Activated CD4-positive, alpha-beta memory T cell treated with anti-CD3 and anti-CD28 coated beads, Interleukin-2, amount 10 ng/mL, durations not matched to agents 7 days and 5 days (primary cell): ENCODE results near the gene OVCH1. TPM values are rescaled to one million over a fixed set of nuclear protein-coding genes. Genes with fewer than 3 reads are reported as not detected.
"Not testable (repeated sequence)": the region's sequence is repeated elsewhere in the genome, so short reads cannot be mapped to it uniquely, and the experiment has no call there.

Experiments
- CTCF ChIA-PET: fragments of 350-600 bp; sonication (Branson Sonifier 250); formaldehyde crosslinking; loops from one replicate; lab custom pipeline; 2021; ENCODE audit warnings: antibody characterized with exemption, inconsistent platforms; lab: Charles Lee
- POLR2A ChIA-PET: fragments of 350-600 bp; sonication (Branson Sonifier 250); formaldehyde crosslinking; loops from one replicate; lab custom pipeline; 2021; ENCODE audit warnings: antibody characterized with exemption; lab: Charles Lee
- DNase-seq: peaks from one replicate; pipeline ENCODE4 v3.0.0-alpha.2; 2020
- H3K27ac Mint-ChIP-seq: one replicate; pipeline ENCODE4 v1.8.0; 2021; ENCODE audit warnings: mild to moderate bottlenecking, mixed read lengths
- H3K27me3 Mint-ChIP-seq: one replicate; pipeline ENCODE4 v1.8.0; 2021; ENCODE audit warnings: mixed read lengths
- H3K36me3 Mint-ChIP-seq: one replicate; pipeline ENCODE4 v1.8.0; 2021; ENCODE audit warnings: low read depth, mixed read lengths
- H3K4me1 Mint-ChIP-seq: one replicate; pipeline ENCODE4 v1.8.0; 2021; ENCODE audit warnings: mixed read lengths
- H3K4me3 Mint-ChIP-seq: one replicate; pipeline ENCODE4 v1.8.0; 2021; ENCODE audit warnings: mild to moderate bottlenecking, mixed read lengths
- H3K9me3 Mint-ChIP-seq: one replicate; pipeline ENCODE4 v1.8.0; 2021; ENCODE audit warnings: mixed read lengths
- total RNA-seq, 2 experiments: library from RNA; stranded (reverse); gene quantifications; one replicate each; pipeline ENCODE4 v1.2.3, GENCODE V29; 2021

Gene OVCH1
- total RNA-seq, 2 experiments from 2014 or later: not detected

- DNase-seq: no peak
- no peaks in the 10 kb centered on the region for H3K9me3 Mint-ChIP-seq
- H3K4me1 Mint-ChIP-seq: no peaks in the 10 kb centered on the region
- peaks cover 12% of the 10 kb centered on the region for H3K27me3 Mint-ChIP-seq
- no peak overlapping the region for H3K4me3 Mint-ChIP-seq
- CTCF ChIA-PET: no interaction called here
- no peaks in the 10 kb centered on the region for H3K36me3 Mint-ChIP-seq
- POLR2A ChIA-PET: no interaction called here
- H3K27ac Mint-ChIP-seq: no peak overlapping the region
These were observed 42.4 kb downstream of the OVCH1 start for GRCh38 chr12:29455087-29455486.

GRCh38 chr12:29451888-29452287 lies 45.6 kb downstream of the OVCH1 start:
- Mint-ChIP-seq H3K9me3 (no peaks in the 10 kb centered on the region), H3K4me1 (no peaks in the 10 kb centered on the region), H3K36me3 (no peaks in the 10 kb centered on the region), H3K27me3 (peaks cover 13% of the 10 kb centered on the region), H3K27ac (no peak overlapping the region), H3K4me3 (no peak overlapping the region)
- CTCF ChIA-PET: no interaction called here
- POLR2A ChIA-PET: no interaction called here
- no peak for DNase-seq

GRCh38 chr12:29448157-29448556 lies 49.3 kb downstream of the OVCH1 start:
- CTCF ChIA-PET: no interaction called here
- no peaks in the 10 kb centered on the region for H3K9me3 Mint-ChIP-seq
- POLR2A ChIA-PET: no interaction called here

GRCh38 chr12:29447285-29447975 lies 50.1 kb downstream of the OVCH1 start:
- Mint-ChIP-seq H3K4me1 (no peaks in the 10 kb centered on the region), H3K36me3 (no peaks in the 10 kb centered on the region), H3K27me3 (peaks cover 3% of the 10 kb centered on the region), H3K9me3 (no peaks in the 10 kb centered on the region), H3K27ac (no peak overlapping the region), H3K4me3 (no peak overlapping the region)
- no peak for DNase-seq
- ChIA-PET CTCF (no interaction called here), POLR2A (no interaction called here)

More at GRCh38 chr12:29448157-29448556, 49.3 kb downstream of the OVCH1 start:
- DNase-seq: no peak
- no peaks in the 10 kb centered on the region for H3K4me1 Mint-ChIP-seq
- H3K4me3 Mint-ChIP-seq: no peak overlapping the region
- H3K27me3 Mint-ChIP-seq: peaks cover 5% of the 10 kb centered on the region
- H3K27ac Mint-ChIP-seq: no peak overlapping the region
- H3K36me3 Mint-ChIP-seq: no peaks in the 10 kb centered on the region

GRCh38 chr12:29439506-29439905 lies 58.0 kb downstream of the OVCH1 start:
- H3K27ac Mint-ChIP-seq: no peak overlapping the region
- H3K36me3 Mint-ChIP-seq: no peaks in the 10 kb centered on the region
- POLR2A ChIA-PET: no interaction called here
- H3K27me3 Mint-ChIP-seq: no peaks in the 10 kb centered on the region
- CTCF ChIA-PET: no interaction called here
- no peaks in the 10 kb centered on the region for H3K4me1 Mint-ChIP-seq
- H3K4me3 Mint-ChIP-seq: no peak overlapping the region
- no peak for DNase-seq
- no peaks in the 10 kb centered on the region for H3K9me3 Mint-ChIP-seq

DNA sequence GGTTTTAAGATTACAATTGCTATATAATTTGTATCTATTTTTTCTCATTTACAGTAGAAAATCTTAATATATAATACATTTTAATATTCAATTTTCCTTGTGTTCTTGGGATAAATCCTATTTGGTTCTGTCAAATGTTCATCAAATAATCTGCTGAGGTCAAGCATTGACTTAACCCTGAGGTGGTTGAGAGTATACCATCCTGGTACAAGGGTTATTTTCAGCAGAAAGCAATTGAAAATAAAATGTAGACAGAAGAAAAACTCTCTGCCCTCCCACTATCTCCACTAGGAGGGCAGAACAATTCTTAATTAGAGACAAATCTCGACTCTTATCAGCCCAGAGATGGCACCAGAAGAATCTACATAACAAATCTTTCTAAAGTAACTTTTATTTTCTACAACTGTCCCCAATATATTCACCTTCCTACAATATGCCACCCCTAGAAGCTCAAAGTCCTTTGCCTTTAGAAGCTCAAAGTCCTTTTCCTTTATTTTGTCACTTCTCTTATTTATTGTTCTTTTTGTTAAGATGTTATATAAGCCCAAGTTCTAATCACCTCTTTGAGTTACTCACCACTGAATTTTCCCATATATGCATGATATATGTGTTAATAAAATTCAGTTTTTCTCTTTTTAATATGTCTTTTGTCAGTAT lies 58.6 kb downstream of the OVCH1 start:
- POLR2A ChIA-PET: no interaction called here
- Mint-ChIP-seq H3K4me3 (no peak overlapping the region), H3K4me1 (no peaks in the 10 kb centered on the region), H3K27ac (no peak overlapping the region), H3K9me3 (no peaks in the 10 kb centered on the region), H3K27me3 (no peaks in the 10 kb centered on the region), H3K36me3 (no peaks in the 10 kb centered on the region)
- CTCF ChIA-PET: no interaction called here
- DNase-seq: no peak

- POLR2A ChIA-PET: no interaction called here
- no peak overlapping the region for H3K4me3 Mint-ChIP-seq
- no peak for DNase-seq
- H3K27me3 Mint-ChIP-seq: no peaks in the 10 kb centered on the region
- CTCF ChIA-PET: no interaction called here
- no peaks in the 10 kb centered on the region for H3K36me3 Mint-ChIP-seq
- H3K27ac Mint-ChIP-seq: no peak overlapping the region
- H3K4me1 Mint-ChIP-seq: no peaks in the 10 kb centered on the region
- H3K9me3 Mint-ChIP-seq: no peaks in the 10 kb centered on the region
These were observed 59.9 kb downstream of the OVCH1 start for GRCh38 chr12:29437575-29437974.

DNA sequence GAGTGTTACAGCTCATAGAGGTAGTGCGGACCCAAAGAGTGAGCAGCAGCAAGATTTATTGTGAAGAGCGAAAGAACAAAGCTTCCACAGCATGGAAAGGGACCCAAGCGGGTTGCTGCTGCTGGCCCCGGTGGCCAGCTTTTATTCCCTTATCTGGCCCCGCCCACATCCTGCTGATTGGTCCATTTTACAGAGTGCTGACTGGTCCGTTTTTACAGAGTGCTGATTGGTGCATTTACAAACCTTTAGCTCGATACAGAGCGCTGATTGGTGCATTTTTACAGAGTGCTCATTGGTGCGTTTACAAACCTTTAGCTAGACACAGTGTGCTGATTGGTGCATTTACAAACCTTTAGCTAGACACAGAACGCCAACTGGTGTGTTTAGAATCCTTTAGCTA lies 60.7 kb downstream of the OVCH1 start:
- H3K4me1 Mint-ChIP-seq, CTCF ChIA-PET, H3K9me3 Mint-ChIP-seq, H3K36me3 Mint-ChIP-seq, H3K4me3 Mint-ChIP-seq, POLR2A ChIA-PET, DNase-seq, H3K27ac Mint-ChIP-seq, H3K27me3 Mint-ChIP-seq: not testable (repeated sequence)

- Mint-ChIP-seq H3K36me3 (no peaks in the 10 kb centered on the region), H3K4me3 (no peak overlapping the region), H3K4me1 (no peaks in the 10 kb centered on the region), H3K27ac (no peak overlapping the region), H3K27me3 (peaks cover 5% of the 10 kb centered on the region), H3K9me3 (no peaks in the 10 kb centered on the region)
- CTCF ChIA-PET: no interaction called here
- POLR2A ChIA-PET: no interaction called here
- DNase-seq: no peak
These were observed 66.0 kb downstream of the OVCH1 start for GRCh38 chr12:29431513-29431912.

DNA sequence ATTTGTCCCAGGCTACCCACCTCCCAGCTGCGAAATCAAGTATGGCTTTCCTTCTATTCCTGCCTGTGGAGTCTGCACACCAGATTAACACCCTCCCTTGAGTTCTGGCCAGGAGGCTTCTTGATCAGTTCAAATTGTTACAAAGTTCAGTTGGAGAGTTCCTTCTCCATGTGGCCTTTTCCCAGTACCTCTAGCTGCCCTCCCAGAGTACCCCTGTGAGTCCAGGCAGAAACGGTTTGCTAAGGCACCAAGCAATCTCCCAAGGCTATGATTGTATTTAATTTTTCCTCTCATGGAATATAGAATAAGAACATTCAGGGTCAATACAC lies 66.8 kb downstream of the OVCH1 start:
- peaks cover 5% of the 10 kb centered on the region for H3K27me3 Mint-ChIP-seq
- no peaks in the 10 kb centered on the region for H3K4me1 Mint-ChIP-seq
- ChIA-PET CTCF (no interaction called here), POLR2A (no interaction called here)
- no peak overlapping the region for H3K27ac Mint-ChIP-seq
- no peak for DNase-seq
- no peaks in the 10 kb centered on the region for H3K36me3 Mint-ChIP-seq
- H3K4me3 Mint-ChIP-seq: no peak overlapping the region
- no peaks in the 10 kb centered on the region for H3K9me3 Mint-ChIP-seq

- Mint-ChIP-seq H3K27me3 (peaks cover 5% of the 10 kb centered on the region), H3K27ac (no peak overlapping the region), H3K4me3 (no peak overlapping the region), H3K4me1 (no peaks in the 10 kb centered on the region), H3K36me3 (no peaks in the 10 kb centered on the region), H3K9me3 (no peaks in the 10 kb centered on the region)
- ChIA-PET POLR2A (no interaction called here), CTCF (no interaction called here)
- no peak for DNase-seq
These were observed 67.3 kb downstream of the OVCH1 start for GRCh38 chr12:29429999-29430715.

- DNase-seq: no peak
- CTCF ChIA-PET: no interaction called here
- H3K4me3 Mint-ChIP-seq: no peak overlapping the region
These were observed 68.9 kb downstream of the OVCH1 start for GRCh38 chr12:29428633-29429032.

DNA sequence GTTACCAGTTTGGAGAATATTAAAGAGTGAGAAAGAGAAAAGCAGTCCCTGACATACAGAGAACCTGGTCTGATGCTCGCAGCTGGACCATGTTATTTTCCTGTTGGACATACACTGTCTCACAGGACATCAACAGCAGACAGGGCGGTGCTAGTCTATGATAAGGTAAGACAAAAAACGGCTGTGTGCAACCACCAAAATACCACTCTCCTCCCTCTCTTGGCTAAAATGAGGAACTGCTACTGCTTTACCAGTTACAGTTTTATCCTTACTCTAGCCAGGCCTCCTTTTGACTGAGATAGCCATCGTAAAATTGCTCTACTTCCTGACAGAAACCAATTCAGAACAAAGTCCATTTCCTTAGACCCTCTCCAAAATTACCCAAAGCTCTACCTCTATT lies 69.5 kb downstream of the OVCH1 start:
- ChIA-PET CTCF (no interaction called here), POLR2A (no interaction called here)
- Mint-ChIP-seq H3K9me3 (no peaks in the 10 kb centered on the region), H3K27me3 (peaks cover 5% of the 10 kb centered on the region), H3K27ac (no peak overlapping the region), H3K36me3 (no peaks in the 10 kb centered on the region), H3K4me1 (no peaks in the 10 kb centered on the region), H3K4me3 (no peak overlapping the region)
- no peak for DNase-seq

More at GRCh38 chr12:29428633-29429032, 68.9 kb downstream of the OVCH1 start:
- Mint-ChIP-seq H3K27ac (no peak overlapping the region), H3K36me3 (no peaks in the 10 kb centered on the region), H3K27me3 (peaks cover 5% of the 10 kb centered on the region), H3K9me3 (no peaks in the 10 kb centered on the region), H3K4me1 (no peaks in the 10 kb centered on the region)
- POLR2A ChIA-PET: no interaction called here
